Right hindlimb (tissue), 1 donor: ENCODE results near the gene SLC2A10.
"Not testable (repeated sequence)": the region's sequence is repeated elsewhere in the genome, so short reads cannot be mapped to it uniquely, and the experiment has no call there.

Source experiments
- DNase-seq: peaks from one replicate; pipeline ENCODE4 v3.0.0-alpha.2; 2018

Gene SLC2A10

GRCh38 chr20:46709459-46710152 is at the start of gene SLC2A10:
SLC2A10 (plus strand) TSS chr20:46709649; CDS start chr20:46709737, 88 bp downstream.
- peak; percentile 86 for DNase-seq

DNA sequence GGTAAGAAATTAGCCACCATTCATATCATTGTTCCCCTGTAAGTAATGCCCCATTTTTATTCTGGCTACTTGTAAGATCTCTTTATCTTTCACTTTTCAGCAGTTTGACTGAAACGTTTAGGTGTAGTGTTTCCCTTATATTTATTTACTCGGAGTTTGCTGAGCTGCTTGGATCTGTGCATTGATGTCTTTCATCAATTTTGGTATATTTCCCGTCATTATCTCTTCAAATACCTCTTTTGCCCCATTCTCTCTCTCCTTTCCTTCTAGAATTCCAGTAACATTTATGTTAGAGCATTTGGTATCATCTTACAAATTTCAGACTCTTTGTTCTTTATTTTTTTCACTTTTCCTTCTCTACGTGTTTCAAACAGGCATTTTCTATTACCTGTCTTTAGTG is 49.0 kb upstream of the SLC2A10 start:
- DNase-seq, result no peak

DNA sequence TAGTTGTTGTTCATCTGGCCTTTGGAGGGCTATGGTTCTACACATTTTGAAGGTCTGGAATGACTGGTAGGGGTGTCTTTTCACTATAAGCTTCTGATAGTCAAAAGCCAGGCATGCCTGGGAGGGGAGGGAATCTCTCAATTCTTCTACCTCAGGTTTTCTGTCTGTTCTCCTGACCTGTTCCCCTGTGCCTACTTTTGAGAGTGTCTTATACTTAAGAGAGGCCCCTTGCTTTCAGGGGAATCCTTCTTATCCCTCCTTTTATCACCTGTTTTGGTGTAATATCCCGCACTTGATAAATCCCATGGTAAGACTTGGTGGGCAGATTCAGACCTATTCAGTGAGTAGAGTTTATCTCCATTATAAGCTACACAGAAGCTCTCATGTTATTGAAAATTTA is 47.8 kb upstream of the SLC2A10 start:
- no peak for DNase-seq

DNA sequence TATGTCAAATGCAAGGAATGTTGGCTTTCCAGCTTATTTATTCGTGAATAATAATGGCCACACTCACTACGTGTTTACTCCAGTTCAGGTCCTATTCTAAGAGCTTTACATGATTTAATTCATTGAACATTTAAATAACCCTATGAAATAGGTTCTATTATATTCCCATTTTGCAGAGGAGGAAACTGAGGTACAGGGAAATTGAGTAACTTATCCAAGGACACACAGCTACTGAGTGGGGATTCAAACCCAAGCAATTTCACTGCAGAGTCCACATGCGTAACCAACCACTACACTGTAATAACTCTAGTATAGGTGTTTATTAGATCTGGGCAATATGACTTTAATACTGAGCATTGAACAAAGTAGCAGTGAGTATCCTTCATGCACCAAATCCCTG is 45.9 kb upstream of the SLC2A10 start:
- DNase-seq, result no peak

- DNase-seq, result no peak
These were observed 43.8 kb upstream of the SLC2A10 start for GRCh38 chr20:46665602-46666001.

- no peak for DNase-seq
These were observed 43.1 kb upstream of the SLC2A10 start for GRCh38 chr20:46666306-46666705.

GRCh38 chr20:46666818-46667515 is 42.5 kb upstream of the SLC2A10 start:
- no peak for DNase-seq

GRCh38 chr20:46670228-46670584 is 39.2 kb upstream of the SLC2A10 start:
- DNase-seq, result no peak

- no peak for DNase-seq
These were observed 38.6 kb upstream of the SLC2A10 start for GRCh38 chr20:46670585-46671584.

DNA sequence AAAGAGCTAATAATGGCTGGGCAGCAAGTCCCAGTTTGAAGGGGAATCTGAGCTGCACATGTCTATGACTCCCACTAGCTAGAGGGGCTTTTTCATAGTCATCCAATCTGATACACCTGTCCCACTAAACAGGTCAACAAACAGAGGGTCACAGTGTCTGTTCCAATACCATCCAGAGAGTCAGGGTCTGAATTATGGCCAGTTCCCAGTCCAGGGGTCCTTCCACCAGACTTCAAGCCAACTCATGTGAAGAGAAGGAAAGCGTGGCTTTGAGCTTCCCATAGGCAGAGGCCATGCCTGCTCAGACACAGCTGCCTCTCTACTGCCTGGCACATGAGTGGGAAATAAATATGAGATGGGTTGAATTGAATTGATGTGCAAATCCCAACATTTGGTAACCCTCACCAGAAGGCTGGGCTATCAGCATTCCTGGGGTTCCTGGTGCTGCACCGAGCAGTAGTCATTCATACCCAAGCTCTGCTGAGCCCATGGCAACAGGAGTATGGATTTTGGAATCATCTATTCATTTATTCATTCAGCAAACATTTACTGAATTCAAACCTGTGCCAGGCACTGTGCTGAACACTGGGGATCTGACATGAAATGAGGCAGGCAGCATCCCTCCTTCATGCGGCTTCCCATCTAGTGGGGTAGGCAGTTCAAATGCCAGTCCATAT is 37.4 kb upstream of the SLC2A10 start:
- no peak for DNase-seq

- DNase-seq, result no peak
These were observed 36.8 kb upstream of the SLC2A10 start for GRCh38 chr20:46672543-46673148.

GRCh38 chr20:46673394-46674252 is 35.8 kb upstream of the SLC2A10 start:
- no peak for DNase-seq

DNA sequence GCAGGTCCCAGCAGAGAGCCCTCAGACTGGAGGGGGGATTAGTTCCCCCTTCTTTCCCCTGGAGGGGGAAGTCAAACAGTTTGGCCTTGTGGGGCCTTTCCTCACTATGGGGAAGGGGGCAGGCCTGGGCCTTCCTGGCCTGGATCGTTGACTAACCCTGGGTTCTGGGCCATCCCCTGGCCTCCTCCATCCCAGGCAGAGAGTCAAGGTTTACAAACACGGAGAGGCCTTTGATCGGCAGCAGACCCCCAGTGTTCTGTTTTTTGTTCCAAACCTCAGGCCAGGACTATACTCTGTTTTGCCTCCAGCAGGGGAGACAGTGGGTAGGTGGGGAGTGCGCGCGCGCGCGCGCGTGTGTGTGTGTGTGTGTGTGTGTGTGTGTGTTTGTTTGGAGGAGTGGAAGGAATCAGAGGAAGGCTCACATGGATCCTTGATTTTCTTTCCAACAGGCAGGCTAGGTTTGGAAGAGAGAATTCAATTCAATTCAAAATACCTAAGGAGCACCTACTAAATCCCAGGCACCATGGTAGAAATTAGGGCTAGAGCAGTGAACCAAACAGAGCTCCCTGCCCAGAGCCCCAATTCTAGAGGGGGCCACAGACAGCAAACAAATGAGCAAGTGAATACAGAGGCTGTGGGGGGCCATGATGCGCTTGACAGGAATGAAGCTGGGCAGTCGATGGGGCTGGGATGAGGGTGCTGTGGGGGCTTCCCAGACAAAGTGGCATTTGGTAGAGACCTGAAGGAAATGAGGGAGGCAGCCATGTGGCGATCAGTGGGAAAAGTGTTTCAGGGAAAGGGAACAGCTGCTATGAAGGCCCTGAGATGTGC is 35.0 kb upstream of the SLC2A10 start:
- DNase-seq, result no peak

DNA sequence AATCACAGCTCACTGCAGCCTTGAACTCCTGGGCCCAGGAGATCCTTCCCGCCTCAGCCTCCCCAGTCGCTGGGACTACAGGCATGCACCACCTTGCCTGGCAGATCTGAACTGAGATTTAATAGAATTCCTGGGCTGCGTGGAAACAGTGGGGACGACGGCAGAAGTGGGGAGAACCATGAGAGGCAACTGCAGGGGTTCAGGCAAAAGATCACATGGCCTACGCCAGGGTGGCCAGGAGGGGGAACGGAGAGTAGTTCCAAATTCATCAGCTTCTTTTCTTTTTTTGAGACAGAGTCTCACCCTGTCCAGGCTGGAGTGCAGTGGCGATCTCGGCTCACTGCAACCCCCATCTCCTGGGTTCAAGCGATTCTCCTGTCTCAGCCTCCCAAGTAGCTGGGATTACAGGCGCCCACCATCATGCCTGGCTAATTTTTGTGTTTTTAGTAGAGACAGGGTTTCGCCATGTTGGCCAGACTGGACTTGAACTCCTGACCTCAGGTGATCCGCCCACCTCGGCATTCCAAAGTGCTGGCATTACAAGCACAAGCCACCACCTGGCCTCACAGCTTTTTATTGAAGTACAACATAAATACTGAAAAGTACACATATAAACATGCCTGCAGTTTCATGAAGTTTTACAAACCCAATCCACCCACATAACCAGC is 32.7 kb upstream of the SLC2A10 start:
- not testable (repeated sequence) for DNase-seq

- DNase-seq, result no peak
These were observed 31.8 kb upstream of the SLC2A10 start for GRCh38 chr20:46677608-46678007.

DNA sequence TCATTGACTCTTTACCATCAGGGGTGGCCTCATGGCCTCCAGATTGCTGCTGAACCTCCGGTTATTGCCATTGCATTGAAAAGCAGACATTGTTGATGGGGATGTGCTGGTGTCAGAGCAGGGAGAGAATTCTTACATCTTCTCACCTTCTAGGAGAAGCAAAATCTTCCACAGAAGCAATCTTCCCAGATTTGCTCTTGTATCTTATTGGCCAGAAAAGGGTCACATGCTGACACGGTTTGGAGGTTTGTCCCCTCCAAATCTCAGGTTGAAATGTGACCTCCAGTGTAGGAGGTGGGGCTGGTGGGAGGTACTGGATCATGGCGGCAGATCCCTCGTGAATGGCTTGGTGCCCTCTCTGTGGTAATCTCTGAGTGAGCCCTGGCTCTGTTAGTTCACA is 30.9 kb upstream of the SLC2A10 start:
- no peak for DNase-seq

DNA sequence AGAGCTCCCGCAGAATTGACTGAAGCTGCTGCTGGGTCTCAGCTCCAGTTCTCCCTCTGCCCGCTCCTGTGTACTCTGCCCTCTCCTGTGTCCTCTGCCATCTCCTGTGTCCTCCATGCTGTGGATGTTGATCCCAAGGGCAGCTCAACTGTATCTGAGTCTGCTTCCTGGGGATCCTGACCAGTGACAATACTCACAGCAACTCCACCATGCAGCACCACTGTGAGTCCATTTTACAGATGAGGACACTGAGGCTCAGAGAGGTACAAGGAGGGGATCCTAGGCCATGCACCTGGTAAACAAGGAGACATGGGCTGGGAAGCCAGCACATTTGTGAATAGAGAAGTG is 28.8 kb upstream of the SLC2A10 start:
- no peak for DNase-seq

DNA sequence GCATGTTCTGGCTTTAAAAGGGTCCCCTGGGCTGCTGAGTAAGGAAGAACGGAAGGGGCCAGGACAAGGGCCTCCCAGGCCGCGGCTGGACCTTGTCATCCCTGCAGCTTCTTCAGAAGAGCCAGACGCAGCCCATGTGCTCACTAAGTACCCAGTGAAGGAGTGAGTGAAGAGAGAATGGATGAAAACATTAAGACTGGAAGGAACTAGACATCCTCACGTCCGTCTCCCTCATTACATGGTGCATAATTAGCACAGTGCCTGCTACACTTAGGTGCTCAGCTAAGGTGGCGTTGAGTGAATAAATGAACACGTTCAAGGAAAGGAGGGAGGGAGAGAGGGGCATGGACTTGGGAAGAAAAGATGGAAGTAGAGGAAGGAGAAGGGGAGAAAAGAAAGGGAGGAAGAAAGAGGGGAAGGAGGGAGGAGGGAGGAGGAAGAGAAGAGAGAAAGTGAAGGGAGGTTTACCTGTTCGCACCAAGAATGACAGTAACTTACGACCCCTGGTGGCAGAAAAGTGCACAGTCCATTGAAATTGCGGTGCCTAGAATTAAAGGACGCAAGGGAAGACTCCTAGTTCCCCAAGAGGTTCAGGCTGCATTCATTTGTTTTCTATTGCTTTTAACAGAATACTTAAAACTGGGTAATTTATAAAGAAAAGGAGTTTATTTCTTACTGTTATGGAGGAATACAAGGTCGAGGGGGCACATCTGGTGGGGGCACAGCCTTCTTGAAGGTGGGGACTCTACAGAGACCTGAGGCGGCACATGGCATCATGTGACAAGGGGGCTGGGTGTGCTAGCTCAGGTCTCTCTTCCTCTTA is 28.2 kb upstream of the SLC2A10 start:
- peak; percentile 63 for DNase-seq
